Glomerular visceral epithelial cell (primary cell): ENCODE measurements around the gene POU2F1.

Source experiments
- DNase-seq: peaks from one replicate; pipeline ENCODE4 v3.0.0-alpha.2; 2016; ENCODE audit errors: extremely low spot score

The POU2F1 gene

GRCh38 chr1:167442142-167442848 lies 221.6 kb downstream of the POU2F1 start:
- peak; percentile 77 for DNase-seq

- DNase-seq, result no peak
Observed at GRCh38 chr1:167442854-167443565, 222.3 kb downstream of the POU2F1 start.

DNA sequence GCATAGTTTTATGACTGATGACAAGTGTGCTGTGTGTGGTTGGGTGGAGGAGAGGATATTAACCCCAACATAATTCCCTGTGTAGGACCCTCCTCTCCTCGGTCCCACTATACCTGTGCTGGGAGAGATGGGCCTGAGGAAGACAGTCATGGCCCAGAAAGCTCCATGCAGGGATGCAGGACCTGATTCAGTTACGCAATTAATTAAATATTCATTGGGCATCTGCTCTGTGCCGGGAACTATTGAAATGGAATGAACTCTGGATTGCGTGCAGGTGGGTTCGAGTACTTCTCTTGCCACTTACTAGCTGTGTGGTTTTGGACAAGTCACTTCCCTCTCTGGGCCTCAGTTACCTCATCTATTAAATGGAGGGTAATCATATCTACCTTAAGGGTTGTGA lies 223.1 kb downstream of the POU2F1 start:
- DNase-seq, result no peak

DNA sequence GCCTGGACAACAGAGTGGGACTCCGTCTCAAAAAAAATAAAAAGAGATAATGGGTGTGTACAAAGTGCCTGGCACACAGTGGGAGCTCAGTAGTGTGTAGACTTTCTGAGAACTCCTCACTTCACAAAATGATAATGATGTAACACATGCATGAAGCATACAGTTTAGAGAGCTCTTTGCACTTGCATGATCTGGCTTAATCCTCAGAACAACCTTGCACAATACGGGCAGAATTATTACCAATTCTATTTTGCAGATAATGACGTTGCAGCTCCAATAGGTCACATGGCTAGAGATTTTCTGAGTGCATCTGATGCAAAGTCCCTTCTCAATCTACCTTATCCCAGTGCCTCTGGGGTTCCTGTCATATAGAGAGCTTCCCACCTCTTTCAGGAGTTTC lies 226.3 kb downstream of the POU2F1 start:
- no peak for DNase-seq

- DNase-seq, result no peak
Observed at GRCh38 chr1:167447521-167448136, 226.9 kb downstream of the POU2F1 start.

DNA sequence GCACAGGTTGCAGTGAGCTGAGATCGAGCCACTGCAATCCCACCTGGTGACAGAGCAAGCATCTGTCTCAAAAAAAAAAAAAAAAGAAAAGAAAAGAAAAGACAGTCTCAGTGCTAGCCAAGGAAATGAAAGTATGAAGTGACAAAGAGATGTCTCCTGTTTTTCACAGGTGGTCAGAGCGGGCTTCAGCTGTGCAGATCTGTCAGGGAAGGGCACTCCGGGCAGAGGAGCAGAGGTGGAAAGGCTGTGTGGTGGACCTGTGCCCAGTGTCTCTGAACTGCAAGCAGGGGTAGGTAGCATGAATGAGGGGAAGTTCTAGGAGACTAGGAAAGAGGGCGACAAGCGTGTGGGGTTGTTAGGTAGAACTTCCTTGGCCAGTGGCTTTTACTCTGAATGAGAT lies 230.2 kb downstream of the POU2F1 start:
- no peak for DNase-seq

DNA sequence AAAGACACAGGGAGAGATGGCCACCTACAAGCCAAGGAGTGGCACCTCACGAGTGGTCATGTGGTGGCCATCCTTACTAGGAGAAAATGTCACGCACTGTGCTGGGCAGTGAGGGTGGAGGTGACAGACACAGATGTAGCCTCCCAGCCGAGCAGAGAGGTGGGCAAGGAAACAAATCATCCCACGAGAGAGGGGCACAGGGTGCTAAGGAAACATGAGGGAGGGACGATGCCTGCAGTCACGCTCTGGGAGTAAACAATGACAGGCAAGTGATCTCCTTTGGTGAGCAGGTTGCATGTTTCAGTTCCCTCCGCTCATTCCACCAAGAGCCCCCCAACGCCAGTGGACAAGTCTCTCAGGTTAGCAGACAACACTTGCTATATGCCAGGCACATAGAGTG lies 231.8 kb downstream of the POU2F1 start:
- DNase-seq, result no peak

- DNase-seq, result no peak
Observed at GRCh38 chr1:167453123-167453522, 232.4 kb downstream of the POU2F1 start.

- DNase-seq, result no peak
Observed at GRCh38 chr1:167454304-167454893, 233.7 kb downstream of the POU2F1 start.

DNA sequence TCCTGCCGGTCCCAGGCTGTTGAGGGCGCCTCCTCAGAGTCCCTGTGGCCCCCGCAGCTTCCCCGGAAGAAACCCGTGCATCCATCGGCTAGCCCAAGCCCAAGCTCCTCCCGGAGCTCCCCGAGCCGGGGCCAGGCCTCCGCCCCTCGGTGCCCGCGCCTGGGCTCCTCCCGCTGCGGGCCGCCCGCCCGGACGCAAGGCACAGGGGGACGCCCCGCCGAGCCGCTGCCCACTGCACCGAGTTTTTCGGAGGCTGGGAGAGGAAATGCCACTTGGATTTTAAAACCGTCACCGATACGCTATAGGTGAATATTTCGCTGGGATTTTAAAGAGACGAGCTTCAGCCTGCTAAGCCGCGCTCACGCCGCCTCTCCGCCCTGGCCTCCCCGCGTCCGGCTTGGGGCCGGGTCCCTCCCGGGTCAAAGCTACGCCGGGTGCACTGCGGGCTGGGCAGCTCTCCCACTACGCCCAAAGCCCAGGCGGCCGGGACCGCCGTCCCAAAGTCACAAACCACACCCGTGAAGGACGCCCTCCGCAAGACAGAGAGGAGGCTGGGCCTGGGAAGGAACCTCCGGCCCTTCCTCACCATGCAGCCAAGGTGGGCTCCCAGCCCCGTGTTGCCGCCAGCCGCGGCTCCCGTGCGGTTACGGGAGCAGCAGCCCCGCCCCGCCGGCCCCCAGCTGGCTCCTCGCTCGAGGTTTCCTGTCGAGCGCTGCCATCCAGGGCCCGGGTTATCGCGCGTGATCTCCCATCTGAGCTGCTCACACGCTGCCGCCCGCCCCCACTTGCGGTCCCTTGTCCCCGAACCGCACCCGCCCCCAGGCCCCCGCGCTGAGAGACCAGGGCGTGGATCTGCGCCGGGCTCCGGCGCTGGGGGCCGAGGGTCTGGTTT lies 234.5 kb downstream of the POU2F1 start:
- peak; percentile 65 for DNase-seq

DNA sequence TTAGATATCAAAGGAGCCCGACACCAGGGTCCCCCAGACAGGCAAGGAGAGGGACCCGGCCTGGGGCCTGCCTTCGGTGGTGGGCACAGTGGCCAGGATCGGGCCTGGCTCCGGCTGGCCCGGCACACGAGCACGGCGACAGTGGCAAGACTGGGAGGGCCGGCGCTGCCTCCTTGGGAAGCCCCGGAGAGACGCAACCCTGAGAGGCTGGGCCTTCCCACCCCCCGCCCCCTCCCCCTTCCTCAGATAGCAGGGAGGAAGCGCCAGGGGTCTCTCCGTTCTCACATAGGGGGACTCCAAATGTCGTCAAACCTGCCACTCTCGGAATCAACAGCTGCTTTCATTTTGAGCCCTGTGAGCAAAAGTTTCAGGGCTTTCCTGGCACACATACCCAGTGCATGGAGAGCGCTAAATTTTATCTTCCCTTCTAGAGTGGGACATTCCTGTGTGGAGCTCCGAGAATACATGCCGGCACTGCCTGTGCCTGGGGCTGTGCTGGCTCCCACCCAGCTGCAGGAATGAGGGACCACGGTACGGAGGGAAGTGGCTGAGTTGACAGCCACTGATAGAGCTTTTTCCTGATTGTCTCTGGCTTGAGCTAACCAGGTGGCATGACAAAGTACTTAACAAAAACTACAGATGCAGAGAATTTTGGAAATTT lies 235.2 kb downstream of the POU2F1 start:
- DNase-seq, result no peak

GRCh38 chr1:167456524-167456923 lies 235.8 kb downstream of the POU2F1 start:
- no peak for DNase-seq

DNA sequence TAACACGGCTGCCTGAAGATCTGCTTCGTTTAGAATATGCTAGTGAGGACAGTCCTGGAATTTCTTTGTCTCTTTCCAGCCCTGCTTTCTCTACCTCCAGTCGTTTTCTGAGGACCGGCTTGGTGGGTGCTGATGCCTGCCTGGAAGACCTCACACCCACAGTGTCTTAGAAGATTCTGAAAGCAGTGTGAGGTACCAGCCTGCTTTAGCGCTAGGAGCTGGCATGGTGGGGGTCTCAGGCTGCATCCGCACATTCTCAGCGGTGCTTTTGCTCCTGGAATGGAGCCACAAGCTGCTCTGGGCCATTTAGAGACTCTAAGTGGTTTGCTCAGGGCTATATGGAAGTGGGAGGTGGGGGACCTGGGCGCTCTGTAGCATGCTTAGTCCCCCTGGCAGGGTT lies 236.2 kb downstream of the POU2F1 start:
- no peak for DNase-seq

DNA sequence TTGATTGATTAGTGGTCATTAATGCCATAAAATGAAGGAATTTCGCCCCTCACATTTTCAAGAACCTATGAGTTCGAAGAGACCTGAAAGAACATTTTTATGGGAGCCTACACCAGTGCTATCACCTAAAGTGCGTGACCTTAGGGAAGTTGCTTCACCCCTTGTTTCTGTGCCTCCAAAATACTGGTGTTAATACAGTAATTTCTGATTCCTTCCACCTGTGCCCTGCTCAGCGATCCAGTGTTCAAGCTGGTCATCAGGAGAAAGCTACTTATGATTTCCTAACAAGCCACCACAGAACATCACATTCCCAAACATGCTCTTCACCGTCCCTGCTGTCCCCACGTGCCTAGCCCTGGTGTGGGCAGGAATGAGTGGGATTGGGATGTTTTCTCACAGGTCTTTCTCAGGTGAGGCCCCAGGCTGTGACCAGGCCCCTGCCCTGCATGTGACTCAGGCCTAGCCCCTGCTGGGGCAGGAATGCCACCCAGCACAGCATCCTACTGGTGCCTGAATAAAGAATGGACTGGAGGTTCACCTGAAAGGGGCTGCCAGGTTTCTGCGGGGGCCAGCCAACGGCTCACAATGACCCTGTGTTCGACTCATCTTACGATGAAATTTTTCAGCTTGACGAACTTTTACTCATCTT lies 237.4 kb downstream of the POU2F1 start:
- DNase-seq, result no peak

- DNase-seq, result no peak
Observed at GRCh38 chr1:167460836-167461235, 240.2 kb downstream of the POU2F1 start.

DNA sequence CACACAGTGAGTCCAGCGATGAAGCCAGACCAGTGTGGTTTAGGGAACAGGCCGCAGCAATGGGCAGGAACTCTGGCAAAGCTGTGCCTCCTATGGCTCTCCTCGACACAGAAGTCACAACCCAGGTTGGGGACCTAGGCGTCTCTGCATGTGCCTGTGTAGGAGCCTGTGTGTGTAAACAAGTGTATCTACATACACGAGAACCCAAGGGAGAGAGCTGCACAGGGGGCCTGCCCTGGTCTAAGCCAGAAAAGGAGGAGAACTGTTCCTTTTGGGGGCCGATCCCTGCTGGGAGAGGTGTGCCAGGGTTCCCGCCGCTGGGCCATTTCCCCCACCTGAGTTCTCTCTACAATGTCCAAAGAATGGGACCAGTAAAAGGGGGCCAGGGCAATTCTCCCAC lies 241.7 kb downstream of the POU2F1 start:
- DNase-seq, result no peak

DNA sequence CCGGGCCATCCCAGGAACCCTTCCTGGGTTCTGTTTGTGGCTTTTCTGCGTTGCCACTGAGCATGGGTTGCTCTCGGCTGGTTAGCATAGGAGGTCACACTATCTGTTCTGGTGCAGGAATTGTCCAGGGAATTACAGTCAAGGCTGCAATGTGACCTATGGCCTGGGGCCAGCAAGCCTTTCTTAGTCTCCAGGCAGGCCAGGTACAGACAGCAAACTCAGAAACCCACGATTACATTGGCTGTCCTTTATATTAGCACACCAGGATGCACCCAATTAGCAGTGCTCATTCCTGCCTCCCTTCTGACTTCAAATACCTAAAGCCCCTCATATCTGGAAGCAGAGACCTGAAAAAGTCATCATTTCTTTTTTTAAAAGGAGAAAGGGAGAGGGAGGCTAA lies 242.4 kb downstream of the POU2F1 start:
- no peak for DNase-seq

GRCh38 chr1:167463875-167464575 lies 243.3 kb downstream of the POU2F1 start:
- DNase-seq, result no peak

GRCh38 chr1:167465018-167465417 lies 244.3 kb downstream of the POU2F1 start:
- no peak for DNase-seq

- DNase-seq, result no peak
Observed at GRCh38 chr1:167465743-167466142, 245.1 kb downstream of the POU2F1 start.
